ENCODE results near the gene AMH. TPM values are rescaled to one million over a fixed set of nuclear protein-coding genes. Genes with fewer than 3 reads are reported as not detected.

The AMH gene
- total and polyA plus RNA-seq, 2 donors (not counting 1 experiment from before 2014, with no cell fraction given): 0.03 to 0.33 TPM

DNA sequence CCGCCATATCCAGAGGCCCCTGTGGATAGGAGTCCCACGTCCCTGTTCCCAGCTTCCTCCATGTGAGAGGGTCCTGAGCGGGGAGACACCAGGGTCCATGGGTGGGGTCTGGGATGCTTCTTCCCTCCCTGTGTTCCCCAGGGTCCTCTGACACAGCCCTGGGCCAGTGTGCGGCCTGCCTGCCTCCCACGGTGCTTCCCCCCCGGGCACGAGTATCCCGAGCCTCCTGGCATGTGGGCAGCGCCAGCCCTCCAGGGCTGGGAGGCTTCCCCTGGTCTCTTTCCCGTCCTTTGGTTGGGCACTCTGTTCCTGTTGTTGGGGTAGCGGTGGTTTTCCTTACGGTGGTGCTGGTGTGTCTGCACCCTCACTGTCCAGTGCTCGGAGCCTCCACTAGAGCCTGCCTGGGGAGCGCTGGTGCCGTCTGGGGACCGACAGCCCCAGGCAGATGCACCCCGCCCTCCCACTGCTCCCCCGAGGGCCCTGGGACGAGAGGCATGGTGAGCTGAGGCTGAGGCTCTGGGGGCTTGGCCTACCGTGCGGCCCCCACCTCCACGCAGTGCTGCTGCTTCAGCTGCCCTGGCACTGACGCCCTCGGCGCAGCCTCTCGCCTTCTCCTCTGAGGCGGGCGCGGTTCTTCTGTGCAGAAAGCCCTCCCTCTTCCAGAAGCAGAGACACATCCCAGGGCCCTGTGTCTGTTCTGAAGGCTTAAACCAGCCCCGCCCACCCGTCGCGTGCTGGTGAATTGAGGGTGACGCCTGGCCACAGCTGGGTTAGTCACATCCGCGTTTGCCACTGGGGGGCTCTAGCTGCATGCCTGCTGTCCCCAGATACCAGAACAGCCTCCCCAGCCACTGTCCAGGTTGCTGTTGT lies 40.9 kb upstream of the AMH start:
- peaks cover 13% of the 10 kb centered on the region for H3K79me2 ChIP-seq (ENCODE audit: control insufficient read depth, insufficient read depth, low read length)
- H4K20me1 ChIP-seq (ENCODE audit: control insufficient read depth, extremely low read depth, insufficient read depth, low read length): no peaks in the 10 kb centered on the region
- no peaks in the 10 kb centered on the region for H3K9me3 ChIP-seq (ENCODE audit: control insufficient read depth, insufficient read depth, low read depth, low read length)
- no peak overlapping the region for H3K4me3 ChIP-seq (replicated peaks in 1 of 4; ENCODE audit: control extremely low read depth in 1 of 4, insufficient read depth in 1 of 4, low read depth in 3 of 4, low read length in 4 of 4)
- DNase-seq (ENCODE audit: low read depth in 2 of 2): peak; percentile 49 to 61
- H3K27ac ChIP-seq (ENCODE audit: insufficient read depth, low read length): peak overlapping the region; percentile 61
- H2AFZ ChIP-seq (ENCODE audit: low read length): no peak overlapping the region
- H3K9ac ChIP-seq (ENCODE audit: insufficient read depth, low read length): peak overlapping the region; percentile 42
- TF ChIP-seq EZH2 (IDR thresholded peaks at IDR 0.05; ENCODE audit: low read length, missing control alignments): no peak
- TF ChIP-seq, protein P1, sequence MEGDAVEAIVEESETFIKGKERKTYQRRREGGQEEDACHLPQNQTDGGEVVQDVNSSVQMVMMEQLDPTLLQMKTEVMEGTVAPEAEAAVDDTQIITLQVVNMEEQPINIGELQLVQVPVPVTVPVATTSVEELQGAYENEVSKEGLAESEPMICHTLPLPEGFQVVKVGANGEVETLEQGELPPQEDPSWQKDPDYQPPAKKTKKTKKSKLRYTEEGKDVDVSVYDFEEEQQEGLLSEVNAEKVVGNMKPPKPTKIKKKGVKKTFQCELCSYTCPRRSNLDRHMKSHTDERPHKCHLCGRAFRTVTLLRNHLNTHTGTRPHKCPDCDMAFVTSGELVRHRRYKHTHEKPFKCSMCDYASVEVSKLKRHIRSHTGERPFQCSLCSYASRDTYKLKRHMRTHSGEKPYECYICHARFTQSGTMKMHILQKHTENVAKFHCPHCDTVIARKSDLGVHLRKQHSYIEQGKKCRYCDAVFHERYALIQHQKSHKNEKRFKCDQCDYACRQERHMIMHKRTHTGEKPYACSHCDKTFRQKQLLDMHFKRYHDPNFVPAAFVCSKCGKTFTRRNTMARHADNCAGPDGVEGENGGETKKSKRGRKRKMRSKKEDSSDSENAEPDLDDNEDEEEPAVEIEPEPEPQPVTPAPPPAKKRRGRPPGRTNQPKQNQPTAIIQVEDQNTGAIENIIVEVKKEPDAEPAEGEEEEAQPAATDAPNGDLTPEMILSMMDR (conservative IDR thresholded peaks at IDR 0.05 in 1 of 2, IDR thresholded peaks at IDR 0.05 in 1 of 2; ENCODE audit: low read depth in 1 of 2, low read length in 2 of 2): peak; percentile 5 to 23
- H3K4me1 ChIP-seq (ENCODE audit: control insufficient read depth, extremely low read depth, insufficient read depth, low read length): peaks cover 14% of the 10 kb centered on the region
- no peak overlapping the region for H3K4me2 ChIP-seq (ENCODE audit: extremely low read depth, insufficient read depth, low read length)
- no peaks in the 10 kb centered on the region for H3K27me3 ChIP-seq (ENCODE audit: control insufficient read depth, insufficient read depth, low read length)
- H3K36me3 ChIP-seq (ENCODE audit: control insufficient read depth, insufficient read depth, low read length): peaks cover 39% of the 10 kb centered on the region

DNA sequence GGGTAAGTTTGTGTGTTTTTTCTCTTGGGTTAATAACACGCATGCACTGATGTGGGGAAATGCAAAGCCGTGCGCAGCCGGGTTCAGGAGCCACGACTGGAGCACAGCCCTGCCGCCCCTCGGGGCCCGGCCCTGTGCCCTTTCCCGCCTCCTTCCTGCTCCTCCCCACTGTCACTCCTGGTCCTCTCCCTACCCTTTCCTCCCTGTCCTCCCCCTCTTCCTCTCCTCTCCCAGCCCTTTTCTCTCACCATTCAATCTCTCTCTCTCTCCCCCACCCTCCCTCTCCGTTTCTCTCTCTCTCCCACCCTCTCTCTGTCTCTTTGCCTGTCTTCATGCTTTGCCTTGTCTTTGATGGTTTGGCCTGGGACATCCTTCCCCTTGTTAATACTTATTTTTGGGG lies 40.1 kb upstream of the AMH start:
- peaks cover 9% of the 10 kb centered on the region for H3K79me2 ChIP-seq (ENCODE audit: control insufficient read depth, insufficient read depth, low read length)
- DNase-seq (ENCODE audit: low read depth in 2 of 2): no peak
- peak overlapping the region; percentile 61 for H3K27ac ChIP-seq (ENCODE audit: insufficient read depth, low read length)
- no peak for TF ChIP-seq EZH2 (IDR thresholded peaks at IDR 0.05; ENCODE audit: low read length, missing control alignments)
- TF ChIP-seq, protein P1 (conservative IDR thresholded peaks at IDR 0.05 in 1 of 2, IDR thresholded peaks at IDR 0.05 in 1 of 2; ENCODE audit: low read depth in 1 of 2, low read length in 2 of 2): no peak
- H3K4me3 ChIP-seq (replicated peaks in 1 of 4; ENCODE audit: control extremely low read depth in 1 of 4, insufficient read depth in 1 of 4, low read depth in 3 of 4, low read length in 4 of 4): no peak overlapping the region
- peak overlapping the region; percentile 8 for H3K9ac ChIP-seq (ENCODE audit: insufficient read depth, low read length)
- H3K27me3 ChIP-seq (ENCODE audit: control insufficient read depth, insufficient read depth, low read length): no peaks in the 10 kb centered on the region
- H2AFZ ChIP-seq (ENCODE audit: low read length): no peak overlapping the region
- H3K4me2 ChIP-seq (ENCODE audit: extremely low read depth, insufficient read depth, low read length): no peak overlapping the region
- H3K9me3 ChIP-seq (ENCODE audit: control insufficient read depth, insufficient read depth, low read depth, low read length): no peaks in the 10 kb centered on the region
- H3K36me3 ChIP-seq (ENCODE audit: control insufficient read depth, insufficient read depth, low read length): peaks cover 44% of the 10 kb centered on the region
- H3K4me1 ChIP-seq (ENCODE audit: control insufficient read depth, extremely low read depth, insufficient read depth, low read length): peaks cover 16% of the 10 kb centered on the region
- H4K20me1 ChIP-seq (ENCODE audit: control insufficient read depth, extremely low read depth, insufficient read depth, low read length): no peaks in the 10 kb centered on the region

DNA sequence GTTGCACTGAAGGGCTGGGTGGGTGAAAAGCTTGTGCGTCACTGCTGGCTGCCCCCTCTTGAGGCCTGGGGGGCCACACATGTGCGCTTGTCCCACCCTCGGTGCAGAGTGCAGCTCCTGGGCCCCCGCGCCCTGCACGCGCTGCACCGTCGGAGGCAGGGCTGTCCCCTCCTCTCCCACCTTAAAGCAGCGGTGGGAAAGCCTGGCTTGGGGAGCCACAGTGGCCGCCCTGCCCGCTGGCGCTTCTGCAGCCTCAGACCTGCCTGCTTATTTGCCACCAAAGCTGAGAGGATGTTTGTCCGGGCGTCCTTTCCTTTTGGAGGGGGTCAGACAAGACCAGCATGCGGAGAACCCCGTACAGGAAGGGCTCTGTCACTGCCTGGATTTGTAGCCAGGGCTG lies 39.7 kb upstream of the AMH start:
- H3K4me1 ChIP-seq (ENCODE audit: control insufficient read depth, extremely low read depth, insufficient read depth, low read length): peaks cover 16% of the 10 kb centered on the region
- H3K4me3 ChIP-seq (replicated peaks in 1 of 4; ENCODE audit: control extremely low read depth in 1 of 4, insufficient read depth in 1 of 4, low read depth in 3 of 4, low read length in 4 of 4): no peak overlapping the region
- no peak for DNase-seq (ENCODE audit: low read depth in 2 of 2)
- H3K27ac ChIP-seq (ENCODE audit: insufficient read depth, low read length): peak overlapping the region; percentile 61
- H3K9me3 ChIP-seq (ENCODE audit: control insufficient read depth, insufficient read depth, low read depth, low read length): no peaks in the 10 kb centered on the region
- no peaks in the 10 kb centered on the region for H3K27me3 ChIP-seq (ENCODE audit: control insufficient read depth, insufficient read depth, low read length)
- H3K79me2 ChIP-seq (ENCODE audit: control insufficient read depth, insufficient read depth, low read length): peaks cover 9% of the 10 kb centered on the region
- peaks cover 44% of the 10 kb centered on the region for H3K36me3 ChIP-seq (ENCODE audit: control insufficient read depth, insufficient read depth, low read length)
- no peak overlapping the region for H3K9ac ChIP-seq (ENCODE audit: insufficient read depth, low read length)
- no peak for TF ChIP-seq EZH2 (IDR thresholded peaks at IDR 0.05; ENCODE audit: low read length, missing control alignments)
- TF ChIP-seq, protein P1 (conservative IDR thresholded peaks at IDR 0.05 in 1 of 2, IDR thresholded peaks at IDR 0.05 in 1 of 2; ENCODE audit: low read depth in 1 of 2, low read length in 2 of 2): no peak
- no peak overlapping the region for H3K4me2 ChIP-seq (ENCODE audit: extremely low read depth, insufficient read depth, low read length)
- H2AFZ ChIP-seq (ENCODE audit: low read length): no peak overlapping the region
- no peaks in the 10 kb centered on the region for H4K20me1 ChIP-seq (ENCODE audit: control insufficient read depth, extremely low read depth, insufficient read depth, low read length)

Measured in fibroblast of lung (primary cell).